OCI-LY3 (cell line): ENCODE results near the gene ABHD10.

Source experiments
- H2AFZ ChIP-seq: fragments of 200-600, 300-600 bp; shearing (Covaris generic); 2 replicates; pipeline ENCODE4 v1.6.0; 2014; ENCODE audit warnings: antibody characterized with exemption, low read depth, low read length
- H3K27ac ChIP-seq: fragments of 200-600, 300-600 bp; sonication (generic); 2 replicates; pipeline ENCODE4 v1.5.1; 2014; ENCODE audit warnings: mild to moderate bottlenecking, low read length, moderate library complexity, mixed read lengths
- H3K27me3 ChIP-seq: fragments of 200-600, 300-600 bp; sonication (generic); 2 replicates; pipeline ENCODE4 v1.6.1; 2014; ENCODE audit warnings: low read depth, low read length, mixed read lengths
- H3K36me3 ChIP-seq: fragments of 200-600, 300-600 bp; sonication (generic); replicated peaks from 2 replicates; pipeline ENCODE3; 2014; ENCODE audit warnings: low read depth, low read length, mixed read lengths
- H3K4me1 ChIP-seq: fragments of 300-600, 200-600 bp; sonication (generic); 2 replicates; pipeline ENCODE4 v1.6.1; 2014; ENCODE audit warnings: low read length, mixed read lengths
- H3K4me2 ChIP-seq: fragments of 200-600, 300-600 bp; sonication (generic); 2 replicates; pipeline ENCODE4 v1.6.1; 2014; ENCODE audit warnings: low read length, mixed read lengths
- H3K4me3 ChIP-seq: fragments of 300-600, 200-600 bp; sonication (generic); 2 replicates; pipeline ENCODE4 v1.5.1; 2014; ENCODE audit warnings: antibody characterized with exemption, mild to moderate bottlenecking, low read length, moderate library complexity
- H3K79me2 ChIP-seq: fragments of 300-600, 200-600 bp; shearing (Covaris generic); 2 replicates; pipeline ENCODE4 v1.6.1; 2014; ENCODE audit warnings: mild to moderate bottlenecking, low read length, mixed read lengths
- H3K9ac ChIP-seq: fragments of 300-600, 200-600 bp; shearing (Covaris generic); 2 replicates; pipeline ENCODE4 v1.6.0; 2014; ENCODE audit warnings: mild to moderate bottlenecking, low read length, moderate library complexity
- H3K9me3 ChIP-seq: fragments of 200-600, 300-600 bp; shearing (Covaris generic); 2 replicates; pipeline ENCODE4 v1.6.1; 2014; ENCODE audit warnings: low read length, mixed read lengths; ENCODE audit not compliant: insufficient read depth
- H4K20me1 ChIP-seq: fragments of 200-600, 300-600 bp; sonication (generic); 2 replicates; pipeline ENCODE4 v1.6.1; 2016; ENCODE audit warnings: low read length, mixed read lengths; ENCODE audit not compliant: insufficient read depth
- EZH2phosphoT487 ChIP-seq: fragments of 200-600 bp; shearing (Covaris generic); IDR thresholded peaks from 2 replicates; pipeline ENCODE4 v1.6.1; 2018; ENCODE audit warnings: antibody characterized with exemption, mixed run types, low read depth
- TF ChIP-seq, protein P1 (sequence below): fragments of 200-600, 300-600 bp; sonication (generic); IDR thresholded peaks from 2 replicates; pipeline ENCODE4 v1.5.1; 2014; ENCODE audit warnings: antibody characterized with exemption, low read length, low read depth

ABHD10 gene

DNA sequence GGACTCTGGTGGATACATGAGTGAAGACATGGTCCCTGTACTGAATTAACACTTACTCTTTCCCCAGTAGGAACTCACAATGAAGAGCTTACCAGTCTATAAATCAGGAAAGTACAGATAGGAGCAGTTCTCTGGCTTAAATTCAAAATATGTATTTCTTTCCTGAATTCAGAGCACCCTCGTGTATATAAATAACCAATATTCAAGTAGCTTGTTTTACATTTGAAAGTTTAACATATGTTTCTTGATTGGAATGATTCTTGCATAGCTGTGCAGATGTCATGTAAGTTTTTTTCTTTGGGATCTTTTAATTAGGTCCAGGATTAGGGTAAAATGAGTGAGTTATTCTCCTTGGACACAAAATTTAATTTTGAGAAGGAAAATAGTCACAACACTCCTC, 40.9 kb downstream of the ABHD10 start:
- H2AFZ ChIP-seq: no peak overlapping the region
- no peaks in the 10 kb centered on the region for H4K20me1 ChIP-seq

GRCh38 chr3:112020674-112021085, 41.9 kb downstream of the ABHD10 start:
- H3K9me3 ChIP-seq: no peaks in the 10 kb centered on the region
- H3K9ac ChIP-seq: no peak overlapping the region
- no peaks in the 10 kb centered on the region for H3K36me3 ChIP-seq
- H4K20me1 ChIP-seq: no peaks in the 10 kb centered on the region
- H3K27me3 ChIP-seq: no peaks in the 10 kb centered on the region
- H3K4me1 ChIP-seq: no peaks in the 10 kb centered on the region
- H2AFZ ChIP-seq: no peak overlapping the region
- no peak overlapping the region for H3K4me2 ChIP-seq
- H3K79me2 ChIP-seq: no peaks in the 10 kb centered on the region
- no peak for TF ChIP-seq EZH2phosphoT487
- TF ChIP-seq, protein P1, sequence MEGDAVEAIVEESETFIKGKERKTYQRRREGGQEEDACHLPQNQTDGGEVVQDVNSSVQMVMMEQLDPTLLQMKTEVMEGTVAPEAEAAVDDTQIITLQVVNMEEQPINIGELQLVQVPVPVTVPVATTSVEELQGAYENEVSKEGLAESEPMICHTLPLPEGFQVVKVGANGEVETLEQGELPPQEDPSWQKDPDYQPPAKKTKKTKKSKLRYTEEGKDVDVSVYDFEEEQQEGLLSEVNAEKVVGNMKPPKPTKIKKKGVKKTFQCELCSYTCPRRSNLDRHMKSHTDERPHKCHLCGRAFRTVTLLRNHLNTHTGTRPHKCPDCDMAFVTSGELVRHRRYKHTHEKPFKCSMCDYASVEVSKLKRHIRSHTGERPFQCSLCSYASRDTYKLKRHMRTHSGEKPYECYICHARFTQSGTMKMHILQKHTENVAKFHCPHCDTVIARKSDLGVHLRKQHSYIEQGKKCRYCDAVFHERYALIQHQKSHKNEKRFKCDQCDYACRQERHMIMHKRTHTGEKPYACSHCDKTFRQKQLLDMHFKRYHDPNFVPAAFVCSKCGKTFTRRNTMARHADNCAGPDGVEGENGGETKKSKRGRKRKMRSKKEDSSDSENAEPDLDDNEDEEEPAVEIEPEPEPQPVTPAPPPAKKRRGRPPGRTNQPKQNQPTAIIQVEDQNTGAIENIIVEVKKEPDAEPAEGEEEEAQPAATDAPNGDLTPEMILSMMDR: no peak
- no peak overlapping the region for H3K4me3 ChIP-seq
- H3K27ac ChIP-seq: no peak overlapping the region

More for the DNA sequence above, 40.9 kb downstream of the ABHD10 start:
- H3K4me2 ChIP-seq: no peak overlapping the region
- no peaks in the 10 kb centered on the region for H3K27me3 ChIP-seq
- no peak overlapping the region for H3K9ac ChIP-seq
- H3K27ac ChIP-seq: no peak overlapping the region
- no peaks in the 10 kb centered on the region for H3K4me1 ChIP-seq
- H3K36me3 ChIP-seq: no peaks in the 10 kb centered on the region
- no peak for TF ChIP-seq EZH2phosphoT487
- TF ChIP-seq, protein P1: no peak
- H3K9me3 ChIP-seq: no peaks in the 10 kb centered on the region
- no peaks in the 10 kb centered on the region for H3K79me2 ChIP-seq
- H3K4me3 ChIP-seq: no peak overlapping the region

DNA sequence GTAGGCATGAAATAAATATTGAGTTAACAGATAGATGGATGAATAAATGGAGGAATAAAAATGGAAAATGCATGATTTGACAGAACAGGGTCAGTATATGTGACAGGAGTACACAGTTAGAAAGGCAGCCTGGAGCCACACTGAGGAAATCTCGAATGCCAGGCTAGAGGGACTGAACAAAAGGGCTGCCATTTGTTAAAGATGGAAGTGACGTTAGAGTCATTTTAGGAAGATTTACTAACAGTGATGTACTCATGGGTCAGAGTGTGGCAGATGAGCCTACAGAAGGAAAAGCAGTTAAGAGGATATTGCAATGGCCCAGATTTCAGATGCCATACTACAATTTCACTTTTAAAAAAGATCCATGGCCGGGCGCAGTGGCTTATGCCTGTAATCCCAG, 48.3 kb downstream of the ABHD10 start:
- no peaks in the 10 kb centered on the region for H3K27me3 ChIP-seq
- no peak overlapping the region for H3K4me3 ChIP-seq
- TF ChIP-seq, protein P1: no peak
- no peak for TF ChIP-seq EZH2phosphoT487
- no peaks in the 10 kb centered on the region for H4K20me1 ChIP-seq
- no peak overlapping the region for H3K9ac ChIP-seq
- no peaks in the 10 kb centered on the region for H3K36me3 ChIP-seq
- H3K4me2 ChIP-seq: no peak overlapping the region
- no peak overlapping the region for H2AFZ ChIP-seq
- H3K4me1 ChIP-seq: no peaks in the 10 kb centered on the region
- H3K27ac ChIP-seq: no peak overlapping the region
- no peaks in the 10 kb centered on the region for H3K79me2 ChIP-seq
- no peaks in the 10 kb centered on the region for H3K9me3 ChIP-seq

DNA sequence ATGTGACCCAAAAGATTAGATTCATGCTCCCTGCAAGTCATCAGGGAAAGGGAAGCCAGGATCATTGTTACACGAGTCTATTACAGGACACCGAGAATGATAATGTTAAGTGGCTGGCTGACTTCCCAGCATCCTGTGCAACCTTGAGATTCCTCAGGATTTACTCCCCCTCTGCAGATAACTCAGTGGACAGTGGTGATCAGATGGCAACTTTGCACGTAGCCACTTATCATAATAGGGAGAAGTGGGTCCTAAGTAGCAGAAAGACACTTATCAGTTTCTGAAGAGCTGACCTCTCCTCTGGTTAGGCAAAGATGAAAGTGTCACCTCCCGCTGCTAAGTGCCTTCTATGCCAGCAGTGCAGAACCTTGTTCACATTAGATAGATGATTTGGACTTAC, 49.0 kb downstream of the ABHD10 start:
- Histone ChIP-seq H3K4me3 (no peak overlapping the region), H3K27ac (no peak overlapping the region), H3K9me3 (no peaks in the 10 kb centered on the region), H3K27me3 (no peaks in the 10 kb centered on the region), H3K4me2 (no peak overlapping the region), H3K4me1 (no peaks in the 10 kb centered on the region), H2AFZ (no peak overlapping the region), H3K79me2 (no peaks in the 10 kb centered on the region), H3K9ac (no peak overlapping the region), H3K36me3 (no peaks in the 10 kb centered on the region), H4K20me1 (no peaks in the 10 kb centered on the region)
- TF ChIP-seq EZH2phosphoT487: no peak
- TF ChIP-seq, protein P1: no peak
